ENCODE measurements around the gene MYD88. TPM values are rescaled to one million over a fixed set of nuclear protein-coding genes. Genes with fewer than 3 reads are reported as not detected.

The MYD88 gene
- total and polyA plus RNA-seq, 9 of the 15 experiments (the other 6 are each of a cell fraction or from before 2014, with no cell fraction given): 3.2 to 47.3 (median 27.6) TPM

DNA sequence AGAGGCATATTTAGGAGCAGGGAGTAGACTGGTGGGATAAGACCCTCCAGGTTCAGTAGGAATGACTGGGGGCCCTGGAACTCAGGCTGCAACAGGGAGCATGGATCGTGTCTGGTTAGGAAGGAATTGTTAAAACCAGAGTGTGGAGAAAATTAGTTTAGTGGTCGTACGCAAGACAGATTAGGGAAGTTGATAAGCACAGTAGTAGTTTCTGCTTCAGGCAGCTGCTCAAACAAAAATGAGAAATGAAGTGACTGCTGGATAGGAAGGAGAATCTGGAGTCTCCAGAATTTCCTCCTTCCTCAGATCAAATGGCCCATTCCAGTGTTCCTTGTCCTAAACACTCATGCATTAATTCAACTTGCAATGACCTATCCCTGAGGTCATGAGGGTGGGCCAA lies 11.2 kb downstream of the MYD88 start (continued):
- TF ChIP-seq, protein P1, sequence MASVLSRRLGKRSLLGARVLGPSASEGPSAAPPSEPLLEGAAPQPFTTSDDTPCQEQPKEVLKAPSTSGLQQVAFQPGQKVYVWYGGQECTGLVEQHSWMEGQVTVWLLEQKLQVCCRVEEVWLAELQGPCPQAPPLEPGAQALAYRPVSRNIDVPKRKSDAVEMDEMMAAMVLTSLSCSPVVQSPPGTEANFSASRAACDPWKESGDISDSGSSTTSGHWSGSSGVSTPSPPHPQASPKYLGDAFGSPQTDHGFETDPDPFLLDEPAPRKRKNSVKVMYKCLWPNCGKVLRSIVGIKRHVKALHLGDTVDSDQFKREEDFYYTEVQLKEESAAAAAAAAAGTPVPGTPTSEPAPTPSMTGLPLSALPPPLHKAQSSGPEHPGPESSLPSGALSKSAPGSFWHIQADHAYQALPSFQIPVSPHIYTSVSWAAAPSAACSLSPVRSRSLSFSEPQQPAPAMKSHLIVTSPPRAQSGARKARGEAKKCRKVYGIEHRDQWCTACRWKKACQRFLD (CRISPR knock-in tag; IDR thresholded peaks at IDR 0.05): no peak
- TF ChIP-seq NONO (IDR thresholded peaks at IDR 0.05; ENCODE audit: low read depth in 2 of 2, low read length in 1 of 2) (no peak), ZNF24 (IDR thresholded peaks at IDR 0.05) (peak; percentile 86), HES1 (IDR thresholded peaks at IDR 0.05; ENCODE audit: low read depth) (peak; percentile 90), GATAD2B (IDR thresholded peaks at IDR 0.05; ENCODE audit: borderline replicate concordance) (0 out of 2 replicates have a peak, but pooled peaks have one; percentile 42), MAFG (tag; conservative IDR thresholded peaks at IDR 0.05) (no peak), ATF7 (IDR thresholded peaks at IDR 0.05) (peak; percentile 51; the same call in 1 of the 2 replicates), CBX3 (IDR thresholded peaks at IDR 0.05; ENCODE audit: borderline replicate concordance in 1 of 2, low read length in 2 of 2) (no peak), DPF2 (IDR thresholded peaks at IDR 0.05) (peak; percentile 91), TFAM (CRISPR knock-in tag; conservative IDR thresholded peaks at IDR 0.05) (no peak), MCM3 (IDR thresholded peaks at IDR 0.05) (no peak), IRF2 (CRISPR knock-in tag; IDR thresholded peaks at IDR 0.05) (no peak), KLF16 (IDR thresholded peaks at IDR 0.05) (no peak), ZEB2 (IDR thresholded peaks at IDR 0.05) (no peak), SMAD4 (CRISPR knock-in tag; conservative IDR thresholded peaks at IDR 0.05) (0 out of 2 replicates have a peak, but pooled peaks have one; percentile 31), ARID1B (IDR thresholded peaks at IDR 0.05) (peak; percentile 86), TAF7 (tag; IDR thresholded peaks at IDR 0.05) (0 out of 2 replicates have a peak, but pooled peaks have one; percentile 43), RBM22 (IDR thresholded peaks at IDR 0.05; ENCODE audit: low read depth, low read length, poor library complexity, severe bottlenecking) (no peak), KLF10 (CRISPR knock-in tag; IDR thresholded peaks at IDR 0.05) (no peak), ZNF561 (CRISPR knock-in tag; conservative IDR thresholded peaks at IDR 0.05) (no peak)
- TF ChIP-seq, protein P2, sequence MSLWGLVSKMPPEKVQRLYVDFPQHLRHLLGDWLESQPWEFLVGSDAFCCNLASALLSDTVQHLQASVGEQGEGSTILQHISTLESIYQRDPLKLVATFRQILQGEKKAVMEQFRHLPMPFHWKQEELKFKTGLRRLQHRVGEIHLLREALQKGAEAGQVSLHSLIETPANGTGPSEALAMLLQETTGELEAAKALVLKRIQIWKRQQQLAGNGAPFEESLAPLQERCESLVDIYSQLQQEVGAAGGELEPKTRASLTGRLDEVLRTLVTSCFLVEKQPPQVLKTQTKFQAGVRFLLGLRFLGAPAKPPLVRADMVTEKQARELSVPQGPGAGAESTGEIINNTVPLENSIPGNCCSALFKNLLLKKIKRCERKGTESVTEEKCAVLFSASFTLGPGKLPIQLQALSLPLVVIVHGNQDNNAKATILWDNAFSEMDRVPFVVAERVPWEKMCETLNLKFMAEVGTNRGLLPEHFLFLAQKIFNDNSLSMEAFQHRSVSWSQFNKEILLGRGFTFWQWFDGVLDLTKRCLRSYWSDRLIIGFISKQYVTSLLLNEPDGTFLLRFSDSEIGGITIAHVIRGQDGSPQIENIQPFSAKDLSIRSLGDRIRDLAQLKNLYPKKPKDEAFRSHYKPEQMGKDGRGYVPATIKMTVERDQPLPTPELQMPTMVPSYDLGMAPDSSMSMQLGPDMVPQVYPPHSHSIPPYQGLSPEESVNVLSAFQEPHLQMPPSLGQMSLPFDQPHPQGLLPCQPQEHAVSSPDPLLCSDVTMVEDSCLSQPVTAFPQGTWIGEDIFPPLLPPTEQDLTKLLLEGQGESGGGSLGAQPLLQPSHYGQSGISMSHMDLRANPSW (CRISPR knock-in tag; IDR thresholded peaks at IDR 0.05): no peak
- TF ChIP-seq, protein P3, sequence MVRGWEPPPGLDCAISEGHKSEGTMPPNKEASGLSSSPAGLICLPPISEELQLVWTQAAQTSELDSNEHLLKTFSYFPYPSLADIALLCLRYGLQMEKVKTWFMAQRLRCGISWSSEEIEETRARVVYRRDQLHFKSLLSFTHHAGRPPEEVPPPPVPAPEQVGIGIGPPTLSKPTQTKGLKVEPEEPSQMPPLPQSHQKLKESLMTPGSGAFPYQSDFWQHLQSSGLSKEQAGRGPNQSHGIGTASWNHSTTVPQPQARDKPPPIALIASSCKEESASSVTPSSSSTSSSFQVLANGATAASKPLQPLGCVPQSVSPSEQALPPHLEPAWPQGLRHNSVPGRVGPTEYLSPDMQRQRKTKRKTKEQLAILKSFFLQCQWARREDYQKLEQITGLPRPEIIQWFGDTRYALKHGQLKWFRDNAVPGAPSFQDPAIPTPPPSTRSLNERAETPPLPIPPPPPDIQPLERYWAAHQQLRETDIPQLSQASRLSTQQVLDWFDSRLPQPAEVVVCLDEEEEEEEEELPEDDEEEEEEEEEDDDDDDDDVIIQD (CRISPR knock-in tag; IDR thresholded peaks at IDR 0.05): no peak
- TF ChIP-seq, protein P4, sequence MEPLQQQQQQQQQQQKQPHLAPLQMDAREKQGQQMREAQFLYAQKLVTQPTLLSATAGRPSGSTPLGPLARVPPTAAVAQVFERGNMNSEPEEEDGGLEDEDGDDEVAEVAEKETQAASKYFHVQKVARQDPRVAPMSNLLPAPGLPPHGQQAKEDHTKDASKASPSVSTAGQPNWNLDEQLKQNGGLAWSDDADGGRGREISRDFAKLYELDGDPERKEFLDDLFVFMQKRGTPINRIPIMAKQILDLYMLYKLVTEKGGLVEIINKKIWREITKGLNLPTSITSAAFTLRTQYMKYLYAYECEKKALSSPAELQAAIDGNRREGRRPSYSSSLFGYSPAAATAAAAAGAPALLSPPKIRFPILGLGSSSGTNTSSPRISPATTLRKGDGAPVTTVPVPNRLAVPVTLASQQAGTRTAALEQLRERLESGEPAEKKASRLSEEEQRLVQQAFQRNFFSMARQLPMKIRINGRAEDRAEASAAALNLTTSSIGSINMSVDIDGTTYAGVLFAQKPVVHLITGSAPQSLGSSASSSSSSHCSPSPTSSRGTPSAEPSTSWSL (CRISPR knock-in tag; IDR thresholded peaks at IDR 0.05; ENCODE audit: borderline replicate concordance): no peak
